HG03064 (cell line): ENCODE measurements around the gene LMNTD2.

ENCODE experiments used
- ATAC-seq: cut with Tn5 transposase; IDR thresholded peaks from one replicate; pipeline ENCODE4 v1.9.1; 2021; ENCODE audit warnings: low read depth; ENCODE audit not compliant: unreplicated experiment

Gene LMNTD2

DNA sequence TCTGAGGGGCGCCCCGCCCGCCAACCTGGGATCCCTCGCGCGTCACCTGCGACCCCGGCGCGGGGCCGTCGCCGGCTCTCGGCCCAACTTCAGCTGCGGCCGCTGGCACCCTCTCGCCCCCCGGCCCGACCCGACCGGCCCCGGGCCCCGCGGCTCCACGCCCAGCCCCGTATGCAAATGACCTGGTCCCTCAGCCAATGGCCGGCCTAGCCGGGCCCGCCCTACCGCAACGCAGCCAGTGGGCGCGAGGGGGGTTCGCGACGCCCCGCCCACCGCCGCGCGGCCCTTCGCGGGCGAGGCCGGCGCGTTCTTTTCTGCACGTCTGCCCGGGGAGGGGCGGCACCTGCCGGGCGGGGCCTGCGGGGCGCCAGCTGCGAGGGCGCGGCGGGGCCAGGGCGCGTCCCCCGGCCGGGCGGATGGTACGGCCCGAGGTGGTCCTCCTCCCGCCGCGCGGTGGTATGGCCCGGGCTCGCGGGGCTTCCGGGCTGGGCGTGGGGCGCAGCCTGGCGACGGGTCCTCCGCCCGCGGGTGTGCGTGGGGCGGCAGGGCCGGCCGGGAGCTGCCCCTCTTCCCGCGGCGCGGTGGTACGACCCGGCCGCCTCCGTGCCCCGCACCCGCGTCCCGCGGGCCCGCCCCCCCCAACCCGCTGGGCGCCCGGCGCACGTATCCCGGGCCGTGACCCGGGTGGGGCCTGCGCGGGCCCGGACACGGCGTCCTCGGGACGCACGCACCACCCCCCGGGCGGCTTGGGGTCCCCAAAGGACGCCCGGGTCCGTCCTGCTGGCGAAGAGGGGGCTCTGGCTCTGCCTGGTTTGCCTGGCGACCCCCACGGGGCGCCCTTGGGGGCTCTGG lies 8.0 kb upstream of the LMNTD2 start:
- peak; percentile 79 for ATAC-seq

DNA sequence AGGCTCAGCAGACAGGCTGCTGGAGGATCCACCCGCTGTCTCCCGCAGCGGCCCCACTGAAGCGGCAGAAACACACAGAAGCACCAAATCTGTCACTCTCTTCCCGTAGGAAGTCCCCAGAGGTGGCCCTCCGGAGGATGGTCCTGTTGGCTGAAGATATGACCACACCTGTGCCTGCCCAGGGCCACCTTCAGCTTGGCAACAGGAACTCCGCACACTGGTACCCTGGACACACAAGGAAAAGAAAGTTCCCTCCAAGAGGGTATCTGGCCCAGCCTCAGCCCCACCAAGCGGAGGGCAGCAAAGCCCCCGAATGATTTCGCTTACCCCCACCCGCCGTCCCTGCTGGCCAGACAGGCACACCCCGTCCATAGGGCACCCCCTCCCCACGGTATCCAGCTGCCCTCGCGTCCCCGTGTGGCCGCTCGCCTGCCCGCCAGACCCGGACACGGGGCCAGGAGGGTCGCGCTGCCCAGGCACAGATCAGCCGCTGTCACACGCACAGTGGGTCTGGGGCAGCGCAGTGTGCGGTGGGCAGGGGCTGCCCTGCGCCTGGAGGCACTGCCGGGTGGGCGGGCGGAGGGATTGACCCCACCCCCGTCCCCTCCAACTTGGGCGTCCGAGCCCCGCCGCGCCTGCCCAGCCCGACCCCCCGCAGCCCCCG lies 7.2 kb upstream of the LMNTD2 start:
- peak; percentile 2 for ATAC-seq

DNA sequence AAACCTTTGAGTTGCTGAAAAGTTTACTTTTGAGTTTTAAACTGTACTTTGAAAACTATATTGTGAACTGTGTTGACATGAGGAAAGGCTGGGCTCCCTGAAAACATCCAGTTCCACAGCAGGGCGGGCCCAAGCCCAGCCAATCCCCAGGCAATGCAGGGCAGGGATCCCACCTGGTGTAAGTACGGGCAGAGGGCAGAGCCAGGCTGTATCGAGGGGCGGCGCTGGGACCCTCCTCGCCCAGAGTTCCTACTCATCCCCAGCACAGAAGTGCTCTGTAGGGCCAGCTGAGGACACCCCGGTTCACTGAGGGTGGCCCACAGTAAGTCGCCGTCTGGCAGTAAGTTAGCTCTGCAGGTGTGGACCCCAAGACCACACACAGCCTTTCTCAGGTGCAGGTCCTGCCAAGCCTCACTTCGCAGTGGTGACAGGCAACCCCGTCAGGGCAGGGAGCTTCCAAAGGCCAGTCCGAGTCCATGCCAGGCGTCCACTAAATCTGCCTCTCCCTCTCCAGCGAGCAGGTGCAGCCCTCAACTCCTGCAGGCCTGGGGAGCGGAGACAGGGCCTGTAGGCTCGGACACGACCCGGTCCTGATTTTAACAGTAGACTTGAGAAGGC lies 6.6 kb upstream of the LMNTD2 start:
- ATAC-seq: no peak

DNA sequence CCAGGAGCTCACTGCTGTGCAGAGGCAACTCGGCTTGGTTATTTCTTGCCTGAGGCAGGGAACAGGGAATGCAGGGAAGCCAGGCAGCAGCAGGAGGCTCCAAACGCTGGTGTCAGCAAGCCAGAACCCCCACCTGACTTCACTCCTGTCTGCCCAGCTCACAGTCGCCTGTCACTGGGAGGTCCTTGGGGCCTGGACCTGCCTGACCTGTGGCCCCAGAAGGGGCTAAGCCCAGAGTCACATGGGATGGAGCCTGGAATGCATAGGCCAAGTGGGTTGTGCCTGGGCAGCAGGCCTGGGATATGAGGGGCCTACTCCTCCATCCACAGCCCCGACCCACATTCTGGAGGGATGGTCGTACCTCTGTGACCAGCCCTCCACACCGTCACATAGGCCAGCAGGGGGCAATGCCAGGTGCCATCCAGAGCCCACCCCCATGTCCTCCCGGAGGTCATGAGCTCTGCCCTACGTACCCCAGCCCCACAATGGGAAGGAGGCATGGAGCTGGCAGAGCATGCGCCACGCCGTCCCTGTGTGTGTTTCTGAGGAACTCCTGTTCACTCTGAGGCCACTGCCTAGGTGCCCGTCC lies 5.5 kb upstream of the LMNTD2 start:
- ATAC-seq: no peak

DNA sequence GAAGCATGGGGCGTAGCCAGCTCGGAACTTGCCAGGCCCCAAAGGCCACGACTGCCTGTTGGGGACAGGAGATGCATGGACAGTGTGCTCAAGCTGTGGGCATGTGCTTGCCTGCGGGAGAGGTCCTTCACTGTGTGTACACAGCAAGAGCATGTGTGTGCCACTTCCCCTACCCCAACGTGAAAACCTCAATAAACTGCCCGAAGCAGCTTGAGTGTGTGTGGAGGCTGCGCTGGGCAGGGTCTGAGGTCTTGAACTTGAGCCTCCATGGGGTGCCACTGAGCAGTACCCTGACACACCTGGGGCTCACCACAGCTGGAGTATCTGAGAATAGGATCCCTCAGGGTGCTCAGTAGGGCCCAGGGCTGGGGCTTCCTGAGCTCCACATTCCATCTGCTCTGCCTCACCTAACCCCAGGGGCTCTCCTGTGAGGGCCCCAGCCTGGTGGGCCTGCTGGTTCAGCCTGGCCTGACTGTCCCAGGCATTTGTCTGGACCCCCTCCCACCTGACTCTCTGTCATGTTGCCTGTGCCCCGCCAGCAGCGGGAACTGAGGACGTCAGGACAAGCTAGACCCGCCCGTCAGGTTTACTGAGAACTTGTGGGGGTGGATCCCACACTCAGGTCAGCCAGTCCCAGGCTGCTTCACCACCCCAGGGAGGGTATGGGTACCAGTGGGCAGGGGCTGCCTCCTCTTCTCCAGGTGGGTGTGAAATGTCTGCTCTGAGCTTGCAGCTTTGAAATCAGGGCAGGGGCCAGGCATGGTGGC lies 3.5 kb upstream of the LMNTD2 start:
- no peak for ATAC-seq

DNA sequence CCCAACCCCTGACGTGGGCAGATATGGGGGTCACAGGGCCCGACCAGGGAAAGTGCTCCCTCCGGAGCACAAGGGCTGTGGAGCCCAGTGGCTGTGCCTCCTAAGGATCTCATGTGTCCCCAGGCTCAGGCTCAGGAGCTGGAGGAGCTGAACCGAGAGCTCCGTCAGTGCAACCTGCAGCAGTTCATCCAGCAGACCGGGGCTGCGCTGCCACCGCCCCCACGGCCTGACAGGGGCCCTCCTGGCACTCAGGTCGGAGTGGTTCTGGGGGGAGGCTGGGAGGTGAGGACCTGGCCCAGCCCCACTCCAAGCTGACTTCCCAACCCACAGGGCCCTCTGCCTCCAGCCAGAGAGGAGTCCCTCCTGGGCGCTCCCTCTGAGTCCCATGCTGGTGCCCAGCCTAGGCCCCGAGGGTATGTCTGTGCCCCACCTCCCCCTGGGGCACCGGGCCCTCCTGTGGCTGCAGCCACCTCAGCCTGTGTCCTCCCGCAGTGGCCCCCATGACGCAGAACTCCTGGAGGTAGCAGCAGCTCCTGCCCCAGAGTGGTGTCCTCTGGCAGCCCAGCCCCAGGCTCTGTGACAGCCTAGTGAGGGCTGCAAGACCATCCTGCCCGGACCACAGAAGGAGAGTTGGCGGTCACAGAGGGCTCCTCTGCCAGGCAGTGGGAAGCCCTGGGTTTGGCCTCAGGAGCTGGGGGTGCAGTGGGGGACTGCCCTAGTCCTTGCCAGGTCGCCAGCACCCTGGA lies 2.7 kb upstream of the LMNTD2 start:
- no peak for ATAC-seq

DNA sequence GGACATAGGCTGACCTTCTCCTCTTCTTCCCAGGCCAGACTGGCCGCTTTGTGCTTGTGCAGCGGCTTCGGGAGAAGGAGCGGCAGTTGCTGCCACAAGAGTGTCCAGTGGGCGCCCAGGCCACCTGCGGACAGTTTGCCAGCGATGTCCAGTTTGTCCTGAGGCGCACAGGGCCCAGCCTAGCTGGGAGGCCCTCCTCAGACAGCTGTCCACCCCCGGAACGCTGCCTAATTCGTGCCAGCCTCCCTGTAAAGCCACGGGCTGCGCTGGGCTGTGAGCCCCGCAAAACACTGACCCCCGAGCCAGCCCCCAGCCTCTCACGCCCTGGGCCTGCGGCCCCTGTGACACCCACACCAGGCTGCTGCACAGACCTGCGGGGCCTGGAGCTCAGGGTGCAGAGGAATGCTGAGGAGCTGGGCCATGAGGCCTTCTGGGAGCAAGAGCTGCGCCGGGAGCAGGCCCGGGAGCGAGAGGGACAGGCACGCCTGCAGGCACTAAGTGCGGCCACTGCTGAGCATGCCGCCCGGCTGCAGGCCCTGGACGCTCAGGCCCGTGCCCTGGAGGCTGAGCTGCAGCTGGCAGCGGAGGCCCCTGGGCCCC lies 1.6 kb upstream of the LMNTD2 start:
- no peak for ATAC-seq

DNA sequence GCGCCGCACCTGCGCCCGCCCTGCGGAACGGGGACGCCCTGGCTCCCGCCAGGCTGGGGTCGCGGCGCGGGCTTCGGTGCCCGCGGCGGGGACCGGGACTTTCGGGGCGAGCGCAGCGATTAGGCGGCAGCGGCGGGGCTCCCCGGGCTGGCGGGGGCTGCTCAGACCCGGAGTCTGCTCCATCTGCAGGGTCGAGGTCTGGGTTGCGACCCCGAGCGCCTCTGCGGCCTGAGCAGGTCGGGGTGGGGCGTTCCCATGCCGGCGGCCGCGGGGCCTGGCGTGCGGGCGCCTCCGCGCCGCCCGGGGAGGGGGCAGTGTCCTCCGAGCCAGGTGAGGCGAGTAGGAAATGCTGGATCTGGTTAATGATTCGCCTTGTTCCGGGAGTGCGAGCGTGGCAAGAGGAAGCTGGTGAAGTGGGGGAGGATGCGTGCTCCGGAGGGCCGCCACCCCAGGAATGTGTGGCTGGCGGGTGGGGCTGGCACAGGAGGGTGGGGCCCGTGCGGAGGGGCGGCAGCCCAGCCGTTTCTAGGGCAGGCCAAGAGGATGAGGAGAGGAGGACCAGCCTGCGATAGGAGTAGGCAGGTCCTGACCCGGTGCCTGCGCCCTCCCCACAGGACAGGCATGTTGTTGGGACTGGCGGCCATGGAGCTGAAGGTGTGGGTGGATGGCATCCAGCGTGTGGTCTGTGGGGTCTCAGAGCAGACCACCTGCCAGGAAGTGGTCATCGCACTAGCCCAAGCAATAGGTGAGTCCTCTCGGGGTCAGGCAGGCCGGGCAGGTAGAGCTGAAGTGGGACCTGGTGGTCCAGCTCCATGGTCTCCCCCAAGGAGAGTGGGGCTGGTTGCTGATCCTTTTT lies 838 bp upstream of the LMNTD2 start:
- peak; percentile 22 for ATAC-seq

DNA sequence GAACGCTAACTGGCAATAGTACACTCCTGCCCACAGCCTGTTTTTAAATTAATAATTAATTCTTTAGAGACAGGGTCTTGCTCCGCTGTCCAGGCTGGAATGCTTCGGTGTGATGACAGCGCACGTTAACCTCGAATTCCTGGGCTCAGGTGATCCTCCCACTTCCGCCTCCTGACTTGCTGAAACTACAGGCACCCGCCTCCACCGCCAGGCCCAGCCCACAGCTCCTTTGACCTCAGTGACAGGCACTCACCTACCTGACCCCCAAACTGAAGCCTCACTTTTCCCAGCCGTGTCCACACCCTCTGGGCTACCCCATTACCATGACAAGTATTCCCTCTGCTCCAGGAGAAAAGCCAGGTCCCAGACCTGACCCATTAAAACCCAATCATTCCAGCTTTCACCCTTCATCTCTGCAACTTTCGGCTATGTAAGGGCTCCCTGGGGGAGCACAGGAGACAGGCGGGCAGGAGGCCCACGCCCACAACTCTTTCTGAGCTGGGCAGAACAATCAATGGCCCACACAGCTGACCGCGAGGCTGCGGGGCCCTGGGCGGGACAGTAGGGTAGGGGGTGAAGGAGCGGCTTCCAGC lies 730 bp downstream of the LMNTD2 start:
- ATAC-seq: no peak

DNA sequence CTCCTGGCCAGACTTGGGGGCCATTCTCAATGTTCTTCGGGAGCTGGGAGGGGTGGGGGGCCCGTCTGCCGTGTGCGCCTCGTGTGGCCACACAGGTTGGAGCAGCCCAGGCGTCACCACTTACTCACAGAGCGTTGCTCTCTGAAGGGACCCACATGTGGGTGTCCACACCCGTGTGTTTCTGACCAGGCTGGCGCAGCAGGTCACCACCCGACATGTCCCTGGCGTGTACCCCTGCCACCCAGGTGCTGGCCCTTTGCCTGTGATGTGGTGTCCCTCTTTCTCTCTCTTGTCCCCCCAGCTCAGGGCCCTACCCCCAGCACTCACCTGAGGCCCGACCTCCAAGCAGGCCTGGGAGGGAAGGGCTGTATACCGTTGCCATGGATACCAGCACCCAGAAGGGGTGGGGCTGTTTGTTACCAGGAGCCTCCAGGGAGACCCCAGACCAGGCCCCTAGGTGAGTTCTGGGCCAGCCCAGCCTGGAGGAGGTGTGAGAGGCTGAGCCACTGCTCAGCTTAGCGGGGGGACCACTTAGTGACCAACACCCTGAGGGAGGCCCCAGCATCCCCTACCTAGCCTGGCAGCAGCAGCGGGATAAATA lies 1.4 kb downstream of the LMNTD2 start:
- no peak for ATAC-seq

DNA sequence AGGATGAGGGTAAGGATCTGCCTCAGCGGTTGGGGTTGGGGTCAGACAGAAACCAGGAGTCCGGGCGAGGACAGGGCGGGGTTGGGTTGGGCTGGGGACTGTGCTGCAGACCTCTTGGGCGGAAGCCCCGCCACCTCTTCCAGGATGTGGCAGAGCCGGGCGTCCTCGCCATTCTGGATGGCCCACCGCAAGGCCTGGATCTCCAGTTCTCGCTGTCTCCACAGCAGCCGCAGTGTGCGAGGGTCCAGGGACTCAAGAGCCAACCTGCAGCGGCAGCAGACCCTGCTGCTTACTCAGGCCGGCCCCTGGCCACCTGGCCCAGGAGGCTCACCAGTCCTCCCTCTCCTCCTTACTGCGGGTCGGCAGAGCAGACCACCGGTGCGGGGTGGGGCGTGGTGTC lies 2.0 kb downstream of the LMNTD2 start:
- ATAC-seq: no peak

DNA sequence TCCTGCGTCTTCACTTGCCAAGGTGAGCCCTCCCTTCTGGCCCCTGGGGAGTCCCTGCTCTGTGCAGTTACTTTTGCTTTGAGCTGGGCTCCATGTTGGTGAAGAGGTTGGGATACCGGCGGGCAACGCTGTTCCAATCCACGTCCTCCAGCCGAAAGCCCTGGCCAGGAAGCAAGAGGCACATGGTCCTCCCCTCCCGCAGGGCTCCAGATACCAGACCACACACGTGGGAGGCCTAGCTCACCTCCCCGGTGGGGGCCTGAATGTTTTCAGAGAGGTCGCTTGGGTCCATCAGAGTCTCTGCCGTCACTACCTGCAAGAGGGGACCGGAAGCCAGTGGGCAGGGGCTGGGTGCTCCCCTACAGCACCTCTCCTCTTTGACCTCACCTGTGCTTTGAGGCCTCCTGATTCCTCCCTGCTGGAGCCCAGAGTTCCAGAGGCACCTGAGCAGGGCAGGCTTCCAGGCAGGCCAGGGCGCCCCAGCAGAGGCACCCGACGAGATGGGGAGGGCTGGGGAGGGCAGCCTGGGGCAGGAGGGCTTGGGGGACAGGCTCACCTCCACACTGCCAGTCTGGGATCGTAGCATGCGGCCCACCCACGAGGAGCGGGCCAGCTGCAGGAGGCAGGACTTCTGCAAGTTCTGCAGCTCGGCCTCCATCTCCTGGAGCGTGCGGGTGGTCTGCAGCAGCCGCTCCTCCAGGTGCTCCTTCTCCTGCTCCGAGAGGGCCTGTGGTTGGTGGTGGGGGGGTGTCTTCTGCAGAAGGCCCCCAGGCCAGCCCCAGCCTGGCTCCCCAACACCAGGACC lies 3.0 kb downstream of the LMNTD2 start:
- ATAC-seq: no peak

DNA sequence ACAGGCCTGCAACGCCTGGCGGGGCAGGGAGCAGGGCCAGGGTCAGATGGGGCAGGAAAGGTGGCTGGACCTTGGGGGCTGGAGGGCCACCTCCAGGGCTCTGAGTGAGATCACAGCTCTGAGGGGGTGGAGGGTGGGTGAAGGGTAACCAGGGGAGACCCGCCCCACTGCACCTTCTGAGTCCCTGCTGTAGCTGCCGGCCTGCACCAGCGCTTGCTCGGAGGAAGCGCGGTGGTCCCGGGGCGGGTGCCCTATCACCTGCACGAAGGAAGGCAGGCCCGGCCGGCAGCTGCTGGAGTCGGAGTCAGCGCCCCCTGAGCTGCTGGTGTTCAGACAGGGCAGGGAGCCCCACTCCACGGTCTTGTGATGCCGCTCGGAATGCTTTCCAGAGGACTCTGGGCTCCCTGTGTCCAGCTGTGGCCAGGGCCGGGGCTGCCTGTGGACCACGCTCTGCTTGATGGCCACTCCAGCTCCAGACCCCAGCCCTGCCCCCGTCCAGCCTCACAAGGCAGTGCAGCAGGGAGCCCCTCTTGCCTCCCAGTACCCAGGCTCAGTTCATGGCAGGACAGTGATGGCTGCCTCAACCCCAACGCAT lies 3.8 kb downstream of the LMNTD2 start:
- ATAC-seq: no peak

DNA sequence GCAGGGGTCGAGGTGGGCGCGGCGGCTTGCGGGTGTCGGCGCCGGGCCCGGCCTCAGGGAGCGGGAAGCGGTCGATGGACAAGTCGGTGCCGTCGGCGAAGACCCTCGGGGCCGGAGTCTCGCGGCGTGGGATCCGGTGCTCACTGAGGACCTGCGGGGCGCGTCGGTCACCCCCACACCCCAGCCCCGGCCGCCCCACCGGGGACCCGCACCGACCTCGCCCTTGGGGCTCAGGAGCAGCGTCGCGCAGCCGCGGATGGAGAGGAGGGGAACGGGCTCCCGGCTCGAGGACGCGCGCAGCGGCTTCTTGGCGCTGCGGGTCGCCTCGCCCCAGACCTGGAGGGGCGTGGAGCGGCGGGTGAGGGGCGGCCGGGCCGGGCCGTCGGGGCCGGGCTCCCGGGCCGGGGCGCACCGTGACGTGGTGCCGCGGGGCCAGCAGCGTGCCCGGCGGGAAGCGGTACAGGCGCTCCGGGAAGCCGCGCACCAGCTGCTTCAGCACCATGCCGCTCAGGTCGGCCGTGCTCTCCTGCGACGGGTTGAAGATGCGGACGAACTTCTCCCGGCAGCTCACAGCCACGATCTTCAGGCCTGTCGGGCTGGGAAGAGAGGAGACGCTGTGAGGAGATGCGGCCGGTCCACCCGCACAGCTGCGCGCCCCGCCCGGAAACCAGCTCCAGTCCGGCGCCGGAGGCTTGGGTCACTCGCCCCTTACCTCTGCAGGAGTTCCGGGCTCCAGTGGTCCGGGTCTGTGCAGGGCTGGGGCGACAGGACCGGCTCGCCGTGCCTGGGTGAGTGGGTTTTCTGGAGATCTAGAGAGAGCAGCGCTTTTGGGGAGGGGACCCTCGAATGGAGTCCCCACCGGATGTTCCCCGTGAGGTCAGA lies 4.5 kb downstream of the LMNTD2 start:
- ATAC-seq: no peak

DNA sequence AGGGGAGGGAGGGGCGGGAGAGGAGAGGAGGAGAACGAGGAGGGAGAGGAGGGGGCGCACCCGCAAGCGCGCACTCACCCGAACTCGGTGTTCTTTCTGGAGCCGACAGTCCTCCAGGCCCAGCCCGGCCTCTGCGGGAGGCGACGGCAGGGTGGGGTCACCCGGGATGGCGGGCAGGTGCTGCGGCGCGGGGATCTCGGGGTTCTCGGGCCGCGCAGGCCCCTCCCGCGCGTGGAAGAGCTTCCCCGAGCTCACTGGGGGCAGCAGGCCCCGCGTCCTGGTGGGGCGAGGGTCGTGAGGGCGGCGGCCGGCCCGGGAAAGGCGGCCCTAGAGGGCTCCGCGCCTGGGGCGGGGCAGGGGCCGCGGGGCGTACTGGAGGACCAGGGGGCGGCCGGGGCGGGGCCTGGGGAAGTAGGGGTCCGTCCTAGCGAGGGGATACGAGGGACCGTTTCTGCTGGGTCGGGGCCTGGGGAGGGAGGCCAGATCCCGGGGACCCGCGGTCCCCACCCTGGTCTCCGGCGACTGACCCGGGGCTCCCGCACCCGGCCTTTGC lies 5.2 kb downstream of the LMNTD2 start:
- ATAC-seq: no peak
